H9 (cell line): ENCODE measurements around the gene SNRPD1. TPM values are rescaled to one million over a fixed set of nuclear protein-coding genes. Genes with fewer than 3 reads are reported as not detected.

Source experiments
- DNase-seq: peaks from one replicate; pipeline ENCODE4 v3.0.0-alpha.2; 2017
- H2AFZ ChIP-seq: one replicate; pipeline ENCODE4 v1.6.1; 2013; ENCODE audit warnings: mild to moderate bottlenecking, low read length, control low read depth, moderate library complexity
- H2AK5ac ChIP-seq: 2 replicates; pipeline ENCODE4 v1.6.1; 2013; ENCODE audit warnings: low read length, control low read depth, mixed read lengths; ENCODE audit not compliant: insufficient read length
- H2BK120ac ChIP-seq: one replicate; pipeline ENCODE4 v1.6.1; 2013; ENCODE audit warnings: low read depth, mild to moderate bottlenecking, low read length, control low read depth, inconsistent platforms; ENCODE audit not compliant: poor library complexity, severe bottlenecking
- H2BK12ac ChIP-seq: 2 replicates; pipeline ENCODE4 v1.6.1; 2013; ENCODE audit warnings: low read length, control low read depth, mixed read lengths, low read depth; ENCODE audit not compliant: insufficient read length
- H2BK15ac ChIP-seq: 2 replicates; pipeline ENCODE4 v1.6.1; 2013; ENCODE audit warnings: low read depth, low read length, control low read depth
- H2BK20ac ChIP-seq: one replicate; pipeline ENCODE4 v1.6.1; 2013; ENCODE audit warnings: low read depth, mild to moderate bottlenecking, low read length, control low read depth, inconsistent platforms; ENCODE audit not compliant: poor library complexity, severe bottlenecking
- H2BK5ac ChIP-seq: 2 replicates; pipeline ENCODE4 v1.6.1; 2013; ENCODE audit warnings: low read length, control low read depth, mixed read lengths; ENCODE audit not compliant: insufficient read length
- H3K14ac ChIP-seq: 2 replicates; pipeline ENCODE4 v1.6.1; 2013; ENCODE audit warnings: low read length, control low read depth; ENCODE audit not compliant: insufficient read depth
- H3K18ac ChIP-seq: 2 replicates; pipeline ENCODE4 v1.6.1; 2013; ENCODE audit warnings: low read depth, mild to moderate bottlenecking, mixed read lengths, low read length, control low read depth; ENCODE audit not compliant: insufficient read length
- H3K23ac ChIP-seq: 2 replicates; pipeline ENCODE4 v1.6.1; 2013; ENCODE audit warnings: low read length, control low read depth, mixed read lengths, low read depth; ENCODE audit not compliant: insufficient read length
- H3K23me2 ChIP-seq: 2 replicates; pipeline ENCODE4 v1.6.1; 2013; ENCODE audit warnings: low read depth, mild to moderate bottlenecking, mixed read lengths, low read length, control low read depth; ENCODE audit not compliant: insufficient read length, poor library complexity, severe bottlenecking
- H3K27ac ChIP-seq: 2 replicates; pipeline ENCODE4 v1.5.1; 2013; ENCODE audit warnings: low read length, control low read depth, mixed read lengths, low read depth; ENCODE audit not compliant: insufficient read length
- H3K27me3 ChIP-seq: 2 replicates; pipeline ENCODE4 v1.6.1; 2013; ENCODE audit warnings: low read length, control low read depth, inconsistent platforms; ENCODE audit not compliant: insufficient read depth
- H3K4ac ChIP-seq: 2 replicates; pipeline ENCODE4 v1.6.1; 2013; ENCODE audit warnings: low read depth, mild to moderate bottlenecking, control low read depth, inconsistent platforms, low read length, moderate library complexity
- H3K4me1 ChIP-seq: 2 replicates; pipeline ENCODE4 v1.6.1; 2013; ENCODE audit warnings: low read length, control low read depth, inconsistent platforms; ENCODE audit not compliant: insufficient read depth
- H3K4me2 ChIP-seq: 2 replicates; pipeline ENCODE4 v1.6.1; 2013; ENCODE audit warnings: low read length, control low read depth, mixed read lengths; ENCODE audit not compliant: insufficient read length, insufficient read depth
- H3K56ac ChIP-seq: 2 replicates; pipeline ENCODE4 v1.6.1; 2013; ENCODE audit warnings: low read depth, mild to moderate bottlenecking, mixed read lengths, low read length, control low read depth; ENCODE audit not compliant: insufficient read length
- H3K79me1 ChIP-seq: 2 replicates; pipeline ENCODE4 v1.6.1; 2013; ENCODE audit warnings: low read depth, mild to moderate bottlenecking, moderate library complexity, low read length, control low read depth, inconsistent platforms; ENCODE audit not compliant: insufficient read depth, poor library complexity, severe bottlenecking
- H3K79me2 ChIP-seq: 2 replicates; pipeline ENCODE4 v1.6.1; 2013; ENCODE audit warnings: low read length, control low read depth, inconsistent platforms; ENCODE audit not compliant: insufficient read depth
- H3K9ac ChIP-seq: 2 replicates; pipeline ENCODE4 v1.6.1; 2013; ENCODE audit warnings: low read length, control low read depth, mixed read lengths; ENCODE audit not compliant: insufficient read length; ENCODE audit errors: extremely low read depth
- H3K9me3 ChIP-seq: one replicate; pipeline ENCODE4 v1.6.1; 2013; ENCODE audit warnings: low read depth, low read length, inconsistent platforms; ENCODE audit not compliant: control insufficient read depth
- H3T11ph ChIP-seq: one replicate; pipeline ENCODE4 v1.6.1; 2013; ENCODE audit warnings: mild to moderate bottlenecking, low read length, control low read depth, inconsistent platforms
- H4K20me1 ChIP-seq: one replicate; pipeline ENCODE4 v1.6.1; 2013; ENCODE audit not compliant: control insufficient read depth, insufficient read length, insufficient read depth
- H4K5ac ChIP-seq: 2 replicates; pipeline ENCODE4 v1.6.1; 2013; ENCODE audit warnings: low read depth, mild to moderate bottlenecking, mixed read lengths, low read length, control low read depth; ENCODE audit not compliant: insufficient read length
- H4K8ac ChIP-seq: replicated peaks from 2 replicates; pipeline ENCODE4 v1.6.1; 2013; ENCODE audit warnings: low read length, control low read depth, mixed read lengths, low read depth; ENCODE audit not compliant: insufficient read length
- H4K91ac ChIP-seq: 2 replicates; pipeline ENCODE4 v1.6.1; 2013; ENCODE audit warnings: low read depth, mild to moderate bottlenecking, moderate library complexity, mixed read lengths, low read length, control low read depth; ENCODE audit not compliant: insufficient read length
- H3K27ac Mint-ChIP-seq, 3 experiments: 2 replicates in 2 of 3; 3 replicates in 1 of 3; pipeline ENCODE4 v1.8.0; 2020 to 2021; ENCODE audit warnings: mixed read lengths in 3 of 3, mild to moderate bottlenecking in 1 of 3, moderate library complexity in 1 of 3
- H3K27me3 Mint-ChIP-seq: 2 replicates; pipeline ENCODE4 v1.8.0; 2021; ENCODE audit warnings: low read depth, mild to moderate bottlenecking, moderate library complexity, mixed read lengths
- H3K36me3 Mint-ChIP-seq, 3 experiments: 2 replicates in 2 of 3; 3 replicates in 1 of 3; pipeline ENCODE4 v1.8.0; 2020 to 2021; ENCODE audit warnings: low read depth in 3 of 3, mixed read lengths in 3 of 3; ENCODE audit not compliant: insufficient read depth in 1 of 3
- H3K4me1 Mint-ChIP-seq, 2 experiments: 2 replicates each; pipeline ENCODE4 v1.8.0; 2020; ENCODE audit warnings: mixed read lengths in 2 of 2
- H3K4me3 Mint-ChIP-seq, 2 experiments: 2 replicates in 1 of 2; 3 replicates in 1 of 2; pipeline ENCODE4 v1.8.0; 2020 to 2021; ENCODE audit warnings: mild to moderate bottlenecking in 2 of 2, mixed read lengths in 2 of 2, moderate library complexity in 1 of 2
- H3K9me3 Mint-ChIP-seq, 2 experiments: 2 replicates in 1 of 2; 3 replicates in 1 of 2; pipeline ENCODE4 v1.8.0; 2020; ENCODE audit warnings: mild to moderate bottlenecking in 2 of 2, mixed read lengths in 2 of 2, moderate library complexity in 1 of 2
- CTCF ChIP-seq: fragments of 200-600 bp; sonication (generic); conservative IDR thresholded peaks from 3 replicates; pipeline ENCODE4 v1.8.0; 2021; ENCODE audit warnings: antibody characterized with exemption, mild to moderate bottlenecking
- WGBS: extraction: QIAGEN DNeasy Blood & Tissue Kit; methylation state at CpG from one replicate; pipeline ENCODE4 v1.1.7; 2013; ENCODE audit warnings: missing lambda C conversion rate, low lambda C conversion rate, mixed read lengths; ENCODE audit not compliant: insufficient read length; ENCODE audit errors: extremely low coverage; 5-methylcytosine and 5-hydroxymethylcytosine counted together
- total RNA-seq: library from RNA; stranded (reverse); gene quantifications from 2 replicates; pipeline ENCODE4 v1.2.1, GENCODE V29; 2021

The SNRPD1 gene
- total RNA-seq, 1 experiment from 2014 or later, result 178 TPM

GRCh38 chr18:21663578-21663977 lies 51.5 kb downstream of the SNRPD1 start:
- Histone ChIP-seq H2AK5ac (no peak overlapping the region), H3K14ac (no peak overlapping the region), H3K23ac (no peak overlapping the region), H2BK5ac (no peak overlapping the region), H3K79me1 (no peaks in the 10 kb centered on the region), H3K27ac (no peak overlapping the region), H3K4me1 (no peaks in the 10 kb centered on the region), H2AFZ (no peak overlapping the region), H2BK120ac (no peak overlapping the region), H3K56ac (no peak overlapping the region), H4K5ac (no peak overlapping the region), H3K9me3 (no peaks in the 10 kb centered on the region), H3K79me2 (no peaks in the 10 kb centered on the region), H3K9ac (no peak overlapping the region), H3K18ac (no peak overlapping the region), H4K8ac (no peak overlapping the region), H2BK12ac (no peak overlapping the region), H2BK20ac (no peak overlapping the region), H2BK15ac (no peak overlapping the region), H3K27me3 (no peaks in the 10 kb centered on the region), H4K91ac (no peak overlapping the region), H3T11ph (no peak overlapping the region), H3K4me2 (no peak overlapping the region), H3K4ac (no peak overlapping the region), H3K23me2 (no peaks in the 10 kb centered on the region), H4K20me1 (no peaks in the 10 kb centered on the region)
- TF ChIP-seq CTCF, result no peak
- Mint-ChIP-seq H3K9me3 (no peaks in the 10 kb centered on the region), H3K4me1 (0 out of 4 replicates have a peak, but pooled peaks cover 0 to 3% of the 10 kb centered on the region in 2 experiments), H3K4me3 (no peak overlapping the region), H3K27ac (peak overlapping the region; percentile 20 to 88 (median 77); a peak in 4 of 7 replicates), H3K27me3 (no peaks in the 10 kb centered on the region), H3K36me3 (peaks cover 0 to 13% (median 4%) of the 10 kb centered on the region in 3 experiments; a peak in 2 of 7 replicates)
- 100% methylated on average over 2 of the region's 7 CpGs for WGBS
- no peak for DNase-seq
